ENCODE data around the gene PROSER3.
"Not testable (repeated sequence)": the region's sequence is repeated elsewhere in the genome, so short reads cannot be mapped to it uniquely, and the experiment has no call there.

The PROSER3 gene

DNA sequence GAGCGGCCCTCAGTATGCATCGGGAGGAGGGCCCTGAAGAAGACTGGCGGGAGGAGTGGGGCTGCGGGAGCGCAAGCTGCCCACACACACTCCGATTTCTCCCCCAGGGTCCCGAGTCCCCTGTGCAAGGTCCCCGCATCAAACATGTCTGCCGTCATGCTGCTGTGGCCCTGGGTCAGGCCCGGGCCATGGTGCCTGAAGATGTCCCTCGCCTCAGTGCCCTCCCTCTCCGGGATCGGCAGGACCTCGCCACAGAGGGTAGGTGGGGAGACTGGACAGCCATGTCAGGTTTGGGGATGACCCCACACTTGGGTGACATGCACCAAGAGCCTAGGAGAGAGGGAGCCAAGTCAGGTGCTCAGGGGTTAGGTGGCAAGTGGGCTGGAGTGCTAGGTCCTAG, 35.5 kb upstream of the PROSER3 start:
- Histone ChIP-seq H3K4me1 (peaks cover 14% of the 10 kb centered on the region), H3K27ac (no peak overlapping the region), H3K4me2 (no peak overlapping the region), H3K27me3 (no peaks in the 10 kb centered on the region), H3K36me3 (peaks cover 81% of the 10 kb centered on the region), H4K20me1 (peaks cover 72% of the 10 kb centered on the region), H3K4me3 (no peak overlapping the region), H3K9me3 (no peaks in the 10 kb centered on the region), H3K9ac (no peak overlapping the region)
- no peak for TF ChIP-seq Cebpa-rat (IDR thresholded peaks at IDR 0.05)

DNA sequence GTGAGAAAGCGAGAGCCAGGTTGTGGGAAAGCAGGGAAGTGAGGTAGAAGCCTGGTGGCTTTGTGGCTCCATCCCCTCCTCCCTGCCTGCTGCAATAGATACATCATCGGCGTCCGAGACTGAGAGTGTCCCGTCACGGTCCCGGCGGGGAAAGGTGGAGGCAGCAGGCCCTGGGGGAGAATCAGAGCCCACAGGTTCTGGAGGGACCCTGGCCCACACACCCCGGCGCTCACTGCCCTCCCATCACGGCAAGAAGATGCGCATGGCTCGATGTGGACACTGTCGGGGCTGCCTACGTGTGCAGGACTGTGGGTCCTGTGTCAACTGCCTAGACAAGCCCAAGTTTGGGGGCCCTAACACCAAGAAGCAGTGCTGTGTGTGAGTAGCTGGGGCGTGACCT, 35.1 kb upstream of the PROSER3 start:
- no peak overlapping the region for H3K9ac ChIP-seq
- no peak for TF ChIP-seq Cebpa-rat (IDR thresholded peaks at IDR 0.05)
- peaks cover 85% of the 10 kb centered on the region for H3K36me3 ChIP-seq
- no peaks in the 10 kb centered on the region for H3K27me3 ChIP-seq
- H3K9me3 ChIP-seq = no peaks in the 10 kb centered on the region
- H4K20me1 ChIP-seq = peaks cover 76% of the 10 kb centered on the region
- no peak overlapping the region for H3K27ac ChIP-seq
- peaks cover 14% of the 10 kb centered on the region for H3K4me1 ChIP-seq
- H3K4me2 ChIP-seq = no peak overlapping the region
- no peak overlapping the region for H3K4me3 ChIP-seq

GRCh38 chr19:35723671-35724070, 34.3 kb upstream of the PROSER3 start:
- Histone ChIP-seq H3K9me3 (no peaks in the 10 kb centered on the region), H3K4me2 (no peak overlapping the region), H3K9ac (no peak overlapping the region), H3K36me3 (peaks cover 93% of the 10 kb centered on the region), H3K27ac (no peak overlapping the region), H3K4me1 (peaks cover 13% of the 10 kb centered on the region), H4K20me1 (peaks cover 79% of the 10 kb centered on the region), H3K4me3 (no peak overlapping the region), H3K27me3 (no peaks in the 10 kb centered on the region)
- no peak for TF ChIP-seq Cebpa-rat (IDR thresholded peaks at IDR 0.05)

GRCh38 chr19:35724132-35724531, 33.8 kb upstream of the PROSER3 start:
- H3K4me2 ChIP-seq, H3K4me3 ChIP-seq, H3K9ac ChIP-seq, H3K9me3 ChIP-seq, H3K27me3 ChIP-seq, H3K4me1 ChIP-seq, H3K27ac ChIP-seq: not testable (repeated sequence)
- peaks cover 79% of the 10 kb centered on the region for H4K20me1 ChIP-seq
- H3K36me3 ChIP-seq = peaks cover 97% of the 10 kb centered on the region

DNA sequence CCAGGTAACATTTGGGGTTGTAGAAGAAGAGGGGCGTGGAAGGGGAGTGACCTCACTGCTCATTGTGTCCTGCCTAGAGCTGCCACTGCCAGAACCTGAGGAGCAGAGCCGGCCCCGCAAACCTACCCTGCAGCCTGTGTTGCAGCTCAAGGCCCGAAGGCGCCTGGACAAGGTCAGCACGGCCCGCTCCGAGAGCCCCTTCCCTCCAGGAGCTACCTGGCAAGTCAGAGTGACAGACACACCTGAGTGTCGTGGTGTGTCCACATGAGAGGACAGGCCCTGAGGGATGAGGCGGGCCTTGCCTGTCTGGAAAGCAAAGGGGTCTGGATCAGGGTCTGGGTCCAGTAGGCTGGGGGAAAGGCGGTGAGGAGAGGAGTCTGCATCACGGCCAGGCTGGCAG, 33.4 kb upstream of the PROSER3 start:
- Histone ChIP-seq H3K4me2 (no peak overlapping the region), H3K9ac (no peak overlapping the region), H3K36me3 (peaks cover 98% of the 10 kb centered on the region), H3K4me1 (peaks cover 4% of the 10 kb centered on the region; the same call in 1 of the 2 replicates), H3K27me3 (no peaks in the 10 kb centered on the region), H3K27ac (no peak overlapping the region), H4K20me1 (peaks cover 79% of the 10 kb centered on the region), H3K9me3 (no peaks in the 10 kb centered on the region), H3K4me3 (no peak overlapping the region)
- TF ChIP-seq Cebpa-rat (IDR thresholded peaks at IDR 0.05) = no peak

- Histone ChIP-seq H3K9me3 (no peaks in the 10 kb centered on the region), H3K36me3 (peaks cover 98% of the 10 kb centered on the region), H3K27ac (no peak overlapping the region), H3K9ac (no peak overlapping the region), H4K20me1 (peaks cover 80% of the 10 kb centered on the region), H3K4me3 (no peak overlapping the region), H3K4me1 (no peaks in the 10 kb centered on the region), H3K4me2 (no peak overlapping the region), H3K27me3 (no peaks in the 10 kb centered on the region)
- TF ChIP-seq Cebpa-rat (IDR thresholded peaks at IDR 0.05) = no peak
Measured at GRCh38 chr19:35725216-35725861, 32.6 kb upstream of the PROSER3 start.

DNA sequence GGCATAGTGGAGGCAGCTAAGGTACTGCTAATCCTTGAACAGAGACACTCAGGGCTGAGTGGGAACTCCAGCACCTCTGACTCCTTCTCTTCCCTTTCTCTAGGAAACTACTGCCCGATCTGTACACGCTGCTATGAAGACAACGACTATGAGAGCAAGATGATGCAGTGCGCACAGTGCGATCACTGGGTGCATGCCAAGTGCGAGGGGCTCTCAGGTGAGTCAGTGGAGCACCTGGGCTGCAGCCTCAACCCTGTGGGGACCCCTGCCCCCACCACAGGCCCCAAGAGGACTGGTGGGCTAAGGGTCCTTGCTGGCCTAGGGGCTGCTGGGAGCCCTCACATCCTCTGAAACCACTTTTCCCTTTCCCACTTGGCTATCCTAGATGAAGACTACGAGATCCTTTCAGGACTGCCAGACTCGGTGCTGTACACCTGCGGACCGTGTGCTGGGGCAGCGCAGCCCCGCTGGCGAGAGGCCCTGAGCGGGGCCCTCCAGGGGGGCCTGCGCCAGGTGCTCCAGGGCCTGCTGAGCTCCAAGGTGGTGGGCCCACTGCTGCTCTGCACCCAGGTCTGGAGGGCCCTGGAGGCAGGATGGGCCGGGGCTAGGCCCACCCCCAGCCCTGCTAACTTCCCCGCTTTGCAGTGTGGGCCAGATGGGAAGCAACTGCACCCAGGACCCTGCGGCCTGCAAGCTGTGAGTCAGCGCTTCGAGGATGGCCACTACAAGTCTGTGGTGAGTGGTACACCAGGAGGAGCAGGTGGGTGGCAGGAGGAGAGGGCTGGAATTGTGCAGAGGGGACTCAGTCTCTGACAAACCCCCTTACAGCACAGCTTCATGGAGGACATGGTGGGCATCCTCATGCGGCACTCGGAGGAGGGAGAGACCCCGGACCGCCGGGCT, 30.7 kb upstream of the PROSER3 start:
- no peak for TF ChIP-seq Cebpa-rat (IDR thresholded peaks at IDR 0.05)
- peaks cover 82% of the 10 kb centered on the region for H4K20me1 ChIP-seq
- no peaks in the 10 kb centered on the region for H3K27me3 ChIP-seq
- H3K27ac ChIP-seq = no peak overlapping the region
- H3K36me3 ChIP-seq = peaks cover 100% of the 10 kb centered on the region
- H3K4me2 ChIP-seq = no peak overlapping the region
- no peak overlapping the region for H3K9ac ChIP-seq
- no peaks in the 10 kb centered on the region for H3K9me3 ChIP-seq
- no peaks in the 10 kb centered on the region for H3K4me1 ChIP-seq
- H3K4me3 ChIP-seq = no peak overlapping the region

DNA sequence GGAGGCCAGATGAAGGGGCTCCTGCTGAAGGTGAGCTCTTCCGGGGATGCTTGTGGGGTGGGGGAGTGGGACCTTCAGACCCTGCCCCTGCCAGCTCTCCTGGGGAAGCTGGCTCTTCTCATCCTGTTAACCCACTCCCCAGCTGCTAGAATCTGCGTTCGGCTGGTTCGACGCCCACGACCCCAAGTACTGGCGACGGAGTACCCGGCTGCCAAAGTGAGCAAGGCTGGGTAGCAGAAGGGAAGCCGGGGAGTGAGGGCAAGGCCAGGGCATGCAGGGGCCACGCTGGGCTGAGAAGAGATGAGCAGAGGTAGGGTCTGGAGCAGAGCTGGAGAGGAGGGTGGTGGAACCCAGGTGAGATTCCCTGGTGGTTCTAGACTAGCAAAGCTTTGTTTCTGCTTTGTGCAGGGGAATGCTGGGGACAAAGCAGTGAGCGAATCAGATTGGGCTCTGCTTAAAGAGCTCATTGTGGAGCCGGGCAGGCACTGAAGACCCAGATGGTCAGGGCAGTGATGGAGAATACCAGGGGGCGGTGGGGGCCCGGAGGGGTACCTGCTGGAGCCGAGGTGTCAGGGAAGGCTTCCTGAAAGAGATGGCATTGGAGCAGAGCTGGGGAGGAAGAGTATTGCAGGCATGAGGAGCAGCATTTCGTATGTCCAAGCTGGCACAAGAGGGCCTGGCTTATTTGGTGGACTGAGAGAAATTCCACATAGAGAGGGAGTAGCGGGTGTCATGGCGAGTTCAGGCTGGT, 29.8 kb upstream of the PROSER3 start:
- H3K27ac ChIP-seq = no peak overlapping the region
- H3K9me3 ChIP-seq = no peaks in the 10 kb centered on the region
- no peaks in the 10 kb centered on the region for H3K4me1 ChIP-seq
- no peak overlapping the region for H3K4me3 ChIP-seq
- no peak for TF ChIP-seq Cebpa-rat (IDR thresholded peaks at IDR 0.05)
- no peaks in the 10 kb centered on the region for H3K27me3 ChIP-seq
- H3K9ac ChIP-seq = no peak overlapping the region
- H3K36me3 ChIP-seq = peaks cover 99% of the 10 kb centered on the region
- H3K4me2 ChIP-seq = no peak overlapping the region
- peaks cover 80% of the 10 kb centered on the region for H4K20me1 ChIP-seq

GRCh38 chr19:35729021-35729420, 29.0 kb upstream of the PROSER3 start:
- no peak for TF ChIP-seq Cebpa-rat (IDR thresholded peaks at IDR 0.05)
- peaks cover 98% of the 10 kb centered on the region for H3K36me3 ChIP-seq
- no peak overlapping the region for H3K4me2 ChIP-seq
- H3K9me3 ChIP-seq = no peaks in the 10 kb centered on the region
- no peaks in the 10 kb centered on the region for H3K4me1 ChIP-seq
- no peaks in the 10 kb centered on the region for H3K27me3 ChIP-seq
- H3K4me3 ChIP-seq = no peak overlapping the region
- H3K9ac ChIP-seq = no peak overlapping the region
- no peak overlapping the region for H3K27ac ChIP-seq
- H4K20me1 ChIP-seq = peaks cover 77% of the 10 kb centered on the region

DNA sequence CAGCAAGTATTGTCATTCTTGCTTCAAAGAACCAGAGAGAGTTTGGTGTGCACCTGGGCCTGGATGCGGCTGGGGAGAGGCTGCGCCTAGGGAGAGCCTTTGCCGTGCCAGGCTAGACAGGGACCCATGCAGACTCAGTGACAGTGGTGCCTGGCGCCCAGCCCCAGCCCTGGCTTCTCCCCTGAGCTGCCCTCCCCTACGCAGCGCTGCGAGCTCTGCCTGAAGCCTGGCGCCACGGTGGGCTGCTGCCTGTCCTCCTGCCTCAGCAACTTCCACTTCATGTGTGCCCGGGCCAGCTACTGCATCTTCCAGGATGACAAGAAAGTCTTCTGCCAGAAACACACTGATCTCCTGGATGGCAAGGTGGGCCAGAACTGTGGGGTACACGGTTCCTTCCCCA, 28.2 kb upstream of the PROSER3 start:
- Histone ChIP-seq H3K9ac (no peak overlapping the region), H3K36me3 (peaks cover 98% of the 10 kb centered on the region), H3K27me3 (no peaks in the 10 kb centered on the region), H3K9me3 (no peaks in the 10 kb centered on the region), H3K4me1 (no peaks in the 10 kb centered on the region), H3K27ac (no peak overlapping the region), H3K4me3 (no peak overlapping the region), H3K4me2 (no peak overlapping the region), H4K20me1 (peaks cover 77% of the 10 kb centered on the region)
- no peak for TF ChIP-seq Cebpa-rat (IDR thresholded peaks at IDR 0.05)
